PC-3 (cell line): ENCODE measurements around the gene H19. TPM values are rescaled to one million over a fixed set of nuclear protein-coding genes. Genes with fewer than 3 reads are reported as not detected.
A peak's percentile ranks its signal among the peaks of the same experiment; 100 is the strongest.

ENCODE experiments used
- ATAC-seq: fragments of 200-7000 bp; cut with Tn5 transposase; 2 replicates; pipeline ENCODE4 v1.9.1; 2020; ENCODE audit warnings: mild to moderate bottlenecking, moderate library complexity
- Bru-seq: library from RNA; stranded (reverse); fragments of 400-500 nt; gene quantifications from one replicate; lab custom pipeline; 2021; lab: Mats Ljungman, UMichigan
- BruChase-seq, 2 experiments: library from RNA; stranded (reverse); fragments of 400-500 nt; gene quantifications; one replicate each; lab custom pipeline; 2021; lab: Mats Ljungman, UMichigan
- BruUV-seq: library from RNA; stranded (reverse); fragments of 400-500 nt; replicated peaks from 2 replicates; lab custom pipeline; 2021; lab: Mats Ljungman, UMichigan
- CTCF ChIA-PET: fragments of 300-600 bp; sonication (Branson Sonifier 250); formaldehyde crosslinking; loops from one replicate; lab custom pipeline; 2022; ENCODE audit warnings: antibody characterized with exemption; lab: Charles Lee
- POLR2A ChIA-PET: fragments of 300-600 bp; sonication (Branson Sonifier 250); formaldehyde crosslinking; loops from one replicate; lab custom pipeline; 2022; ENCODE audit warnings: antibody characterized with exemption; ENCODE audit not compliant: unreplicated experiment; lab: Charles Lee
- DNase-seq: peaks from one replicate; pipeline ENCODE4 v3.0.0-alpha.2; 2015
- H2AFZ ChIP-seq: fragments of 300-600 bp; sonication (generic); 2 replicates; pipeline ENCODE4 v1.6.0; 2016; ENCODE audit warnings: antibody characterized with exemption, low read length
- H3F3A ChIP-seq: fragments of 300-600 bp; sonication (generic); one replicate; pipeline ENCODE4 v1.6.0; 2017; ENCODE audit warnings: antibody characterized with exemption, low read length, control low read depth, mild to moderate bottlenecking; ENCODE audit not compliant: unreplicated experiment
- H3K27ac ChIP-seq: fragments of 300-600 bp; sonication (generic); 2 replicates; pipeline ENCODE4 v1.5.1; 2016; ENCODE audit warnings: mild to moderate bottlenecking, low read length
- H3K27me3 ChIP-seq: fragments of 300-600 bp; sonication (generic); 2 replicates; pipeline ENCODE4 v1.6.1; 2016; ENCODE audit warnings: low read length, mixed read lengths
- H3K36me3 ChIP-seq: fragments of 300-600 bp; sonication (generic); 2 replicates; pipeline ENCODE4 v1.6.1; 2016; ENCODE audit warnings: low read depth, mixed run types, low read length, mixed read lengths
- H3K4me1 ChIP-seq: fragments of 300-600 bp; sonication (generic); 2 replicates; pipeline ENCODE4 v1.5.1; 2016; ENCODE audit warnings: low read length; ENCODE audit not compliant: insufficient read depth
- H3K4me2 ChIP-seq: fragments of 300-600 bp; sonication (generic); 2 replicates; pipeline ENCODE4 v1.6.0; 2016; ENCODE audit warnings: low read length
- H3K4me3 ChIP-seq: fragments of 300-600 bp; sonication (generic); 2 replicates; pipeline ENCODE4 v1.5.1; 2016; ENCODE audit warnings: mild to moderate bottlenecking, low read length, mixed read lengths
- H3K79me2 ChIP-seq: fragments of 300-600 bp; sonication (generic); 2 replicates; pipeline ENCODE4 v1.6.1; 2017; ENCODE audit warnings: low read length, mixed read lengths
- H3K9ac ChIP-seq: fragments of 300-600 bp; sonication (generic); 2 replicates; pipeline ENCODE4 v1.6.0; 2016; ENCODE audit warnings: mild to moderate bottlenecking, low read length
- H3K9me2 ChIP-seq: fragments of 300-600 bp; sonication (generic); replicated peaks from 2 replicates; pipeline ENCODE4 v1.6.1; 2016; ENCODE audit warnings: mixed run types, low read length, mixed read lengths
- H3K9me3 ChIP-seq: fragments of 300-600 bp; sonication (generic); 2 replicates; pipeline ENCODE4 v1.6.1; 2016; ENCODE audit warnings: low read length, mixed read lengths
- H4K20me1 ChIP-seq: fragments of 300-600 bp; sonication (generic); 2 replicates; pipeline ENCODE4 v1.6.1; 2016; ENCODE audit warnings: low read length, mixed read lengths
- EZH2 ChIP-seq: fragments of 300-600 bp; sonication (generic); IDR thresholded peaks from one replicate; pipeline ENCODE4 v1.6.1; 2017; ENCODE audit warnings: antibody characterized with exemption, mild to moderate bottlenecking, low read length; ENCODE audit not compliant: unreplicated experiment
- EZH2phosphoT487 ChIP-seq: fragments of 300-600 bp; sonication (generic); IDR thresholded peaks from 2 replicates; pipeline ENCODE4 v1.6.1; 2018; ENCODE audit warnings: mild to moderate bottlenecking, antibody characterized with exemption, low read length, borderline replicate concordance
- intact Hi-C: fragments of 100-400 bp; cut with micrococcal nuclease; formaldehyde crosslinking; loops from 2 replicates; pipeline ENCODE4 v1.9.0; 2023
- long read RNA-seq: library from polyadenylated mRNA; unstranded; transcript quantifications from one replicate; pipeline ENCODE4 v2.0.0, GENCODE V29; 2021; ENCODE audit not compliant: unreplicated experiment
- total RNA-seq: library from RNA; depleted of rRNA; stranded (reverse); fragments of >200 nt; gene quantifications from 2 replicates; pipeline ENCODE4 v1.2.3, GENCODE V29; 2014; rRNA removed
- TF ChIP-seq, protein P1 (sequence below): fragments of 300-600 bp; sonication (generic); conservative IDR thresholded peaks from 2 replicates; pipeline ENCODE4 v1.5.1; 2017; ENCODE audit warnings: antibody characterized with exemption, low read depth, mild to moderate bottlenecking, low read length

H19 gene
- total RNA-seq, result not detected in 2 replicates
- not detected for Bru-seq, nascent RNA
- BruChase-seq, experiment 1, labeled RNA remaining after a 6-hour chase, result not detected
- BruChase-seq, experiment 2, labeled RNA remaining after a 2-hour chase, result not detected
- long read RNA-seq, result 0 reads

GRCh38 chr11:1997755-1998154, at the start of gene H19:
TSS of gene H19 (minus strand) at chr11:1997842.
- no peaks in the 10 kb centered on the region for H3K9me2 ChIP-seq
- POLR2A ChIA-PET, result no interaction called here
- no peaks in the 10 kb centered on the region for H3K9me3 ChIP-seq
- no peak for DNase-seq
- no peaks in the 10 kb centered on the region for H3K36me3 ChIP-seq
- H4K20me1 ChIP-seq, result no peaks in the 10 kb centered on the region
- no peak within 1 kb of the TSS for H2AFZ ChIP-seq
- no peak within 1 kb of the TSS for H3K9ac ChIP-seq
- intact Hi-C loops, result no loop called here
- no TSS peak for BruUV-seq
- no peaks in the 10 kb centered on the region for H3K4me1 ChIP-seq
- H3K4me3 ChIP-seq, result no peak within 1 kb of the TSS
- peak; percentile 34; the same call in 1 of the 2 replicates for ATAC-seq
- CTCF ChIA-PET, result no interaction called here
- no peaks in the 10 kb centered on the region for H3F3A ChIP-seq
- TF ChIP-seq EZH2 (no peak), EZH2phosphoT487 (no peak)
- TF ChIP-seq, protein P1, sequence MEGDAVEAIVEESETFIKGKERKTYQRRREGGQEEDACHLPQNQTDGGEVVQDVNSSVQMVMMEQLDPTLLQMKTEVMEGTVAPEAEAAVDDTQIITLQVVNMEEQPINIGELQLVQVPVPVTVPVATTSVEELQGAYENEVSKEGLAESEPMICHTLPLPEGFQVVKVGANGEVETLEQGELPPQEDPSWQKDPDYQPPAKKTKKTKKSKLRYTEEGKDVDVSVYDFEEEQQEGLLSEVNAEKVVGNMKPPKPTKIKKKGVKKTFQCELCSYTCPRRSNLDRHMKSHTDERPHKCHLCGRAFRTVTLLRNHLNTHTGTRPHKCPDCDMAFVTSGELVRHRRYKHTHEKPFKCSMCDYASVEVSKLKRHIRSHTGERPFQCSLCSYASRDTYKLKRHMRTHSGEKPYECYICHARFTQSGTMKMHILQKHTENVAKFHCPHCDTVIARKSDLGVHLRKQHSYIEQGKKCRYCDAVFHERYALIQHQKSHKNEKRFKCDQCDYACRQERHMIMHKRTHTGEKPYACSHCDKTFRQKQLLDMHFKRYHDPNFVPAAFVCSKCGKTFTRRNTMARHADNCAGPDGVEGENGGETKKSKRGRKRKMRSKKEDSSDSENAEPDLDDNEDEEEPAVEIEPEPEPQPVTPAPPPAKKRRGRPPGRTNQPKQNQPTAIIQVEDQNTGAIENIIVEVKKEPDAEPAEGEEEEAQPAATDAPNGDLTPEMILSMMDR, result no peak
- no peak within 1 kb of the TSS for H3K27ac ChIP-seq
- H3K4me2 ChIP-seq, result no peak within 1 kb of the TSS
- H3K79me2 ChIP-seq, result no peaks in the 10 kb centered on the region
- H3K27me3 ChIP-seq, result no peaks in the 10 kb centered on the region

- Histone ChIP-seq H3K4me1 (no peaks in the 10 kb centered on the region), H3K9ac (no peak overlapping the region), H3K27ac (no peak overlapping the region), H3F3A (no peaks in the 10 kb centered on the region), H4K20me1 (no peaks in the 10 kb centered on the region), H3K9me3 (no peaks in the 10 kb centered on the region), H3K9me2 (no peaks in the 10 kb centered on the region), H3K4me2 (no peak overlapping the region), H3K4me3 (no peak overlapping the region), H3K79me2 (no peaks in the 10 kb centered on the region), H2AFZ (no peak overlapping the region), H3K36me3 (no peaks in the 10 kb centered on the region), H3K27me3 (peaks cover 14% of the 10 kb centered on the region)
- intact Hi-C loops, result no loop called here
- DNase-seq (no peak), ATAC-seq (no peak)
- TF ChIP-seq EZH2phosphoT487, result no peak
- no peak for TF ChIP-seq EZH2
- TF ChIP-seq, protein P1, result no peak
- POLR2A ChIA-PET, result no interaction called here
- no TSS peak for BruUV-seq
- CTCF ChIA-PET, result no interaction called here
Observed at GRCh38 chr11:2041963-2042362, 44.3 kb upstream of the H19 start.

GRCh38 chr11:2041153-2041552, 43.5 kb upstream of the H19 start:
- peaks cover 5% of the 10 kb centered on the region; the same call in 1 of the 2 replicates for H3K27me3 ChIP-seq
- no peaks in the 10 kb centered on the region for H3K9me3 ChIP-seq
- no peak for DNase-seq
- no peak for ATAC-seq
- no peaks in the 10 kb centered on the region for H3F3A ChIP-seq
- CTCF ChIA-PET, result no interaction called here
- H3K4me1 ChIP-seq, result no peaks in the 10 kb centered on the region
- no peaks in the 10 kb centered on the region for H3K9me2 ChIP-seq
- POLR2A ChIA-PET, result no interaction called here
- intact Hi-C loops, result no loop called here
- H3K79me2 ChIP-seq, result no peaks in the 10 kb centered on the region
- H3K9ac ChIP-seq, result no peak overlapping the region
- no peaks in the 10 kb centered on the region for H4K20me1 ChIP-seq
- H3K4me3 ChIP-seq, result no peak overlapping the region
- H3K36me3 ChIP-seq, result no peaks in the 10 kb centered on the region
- TF ChIP-seq, protein P1, result no peak
- TF ChIP-seq EZH2phosphoT487 (no peak), EZH2 (no peak)
- BruUV-seq, result no TSS peak
- no peak overlapping the region for H3K27ac ChIP-seq
- H3K4me2 ChIP-seq, result no peak overlapping the region
- H2AFZ ChIP-seq, result no peak overlapping the region
